GM12891 (cell line): ENCODE measurements around the gene EML4.

Experiments
- POLR2A ChIP-seq: IDR thresholded peaks from 2 replicates; pipeline ENCODE4 v1.6.1; 2011; ENCODE audit warnings: low read depth, low read length, control low read depth
- POLR2AphosphoS5 ChIP-seq: IDR thresholded peaks from 2 replicates; pipeline ENCODE4 v1.6.1; 2011; ENCODE audit warnings: low read depth, low read length, control low read depth
- SPI1 ChIP-seq: IDR thresholded peaks from 2 replicates; pipeline ENCODE4 v1.6.1; 2011; ENCODE audit warnings: low read depth, low read length, control low read depth

DNA sequence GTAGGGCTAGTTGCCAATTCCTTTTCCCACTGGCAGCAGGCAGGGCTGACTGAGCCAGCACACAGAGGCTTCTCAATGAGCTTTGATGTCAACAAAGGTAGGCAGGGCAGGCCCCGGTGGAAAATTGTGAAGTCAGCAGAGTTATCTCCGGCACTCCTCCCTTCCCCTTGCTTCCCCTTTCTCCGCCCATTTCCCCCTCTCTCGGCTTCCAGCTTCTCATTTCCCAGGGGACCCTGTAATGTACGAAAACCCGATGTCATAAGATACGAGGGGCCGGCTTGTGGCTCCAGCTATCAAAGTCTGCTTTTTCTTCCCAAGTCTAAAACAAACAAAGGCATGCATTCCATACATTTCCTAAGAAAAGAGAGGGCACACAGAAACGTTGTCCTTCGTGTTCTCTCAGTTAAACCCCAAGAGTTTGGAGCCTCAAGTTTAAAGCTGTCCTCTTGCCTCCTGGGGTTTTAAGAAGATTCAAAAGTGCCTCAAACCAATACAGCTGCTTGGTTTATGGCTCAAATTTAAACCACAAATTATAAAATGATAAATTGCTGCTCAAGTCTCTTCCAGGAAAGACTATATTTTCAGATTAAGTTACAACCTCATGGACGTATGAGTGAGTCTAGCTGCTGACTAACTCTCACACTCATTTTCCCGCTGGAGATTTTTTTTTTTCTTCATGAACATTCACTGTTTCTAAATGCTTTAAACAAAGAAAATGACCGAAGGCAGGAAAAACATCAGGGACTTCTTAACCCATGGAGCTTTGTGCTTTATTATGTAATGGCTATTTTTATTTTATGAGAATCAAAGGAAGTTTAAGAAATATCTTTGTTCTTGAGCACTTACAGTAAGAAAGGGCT lies 27.2 kb upstream of the EML4 start:
- TF ChIP-seq POLR2AphosphoS5: no peak
- no peak for TF ChIP-seq SPI1
- TF ChIP-seq POLR2A: no peak
